ENCODE results near the gene GCN1.
"Not testable (repeated sequence)": the region's sequence is repeated elsewhere in the genome, so short reads cannot be mapped to it uniquely, and the experiment has no call there.

DNA sequence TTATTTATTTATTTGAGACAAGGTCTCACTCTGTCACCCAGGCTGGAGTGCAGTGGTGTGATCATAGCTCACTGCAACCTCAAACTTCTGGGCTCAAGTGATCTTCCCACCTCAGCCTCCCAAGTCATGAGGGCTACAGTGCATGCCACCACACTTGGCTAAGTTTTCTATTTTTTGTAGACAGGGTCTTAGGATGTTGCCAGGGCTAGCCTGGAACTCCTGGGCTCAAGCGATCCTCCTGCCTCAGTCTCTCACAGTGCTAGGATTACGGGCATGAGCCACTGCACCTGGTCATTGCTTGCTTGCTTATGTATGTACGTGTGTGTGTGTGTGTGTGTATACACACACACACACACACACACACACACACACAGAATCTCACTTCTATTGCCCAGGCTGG lies 42.3 kb upstream of the GCN1 start:
- TF ChIP-seq CTCF (IDR thresholded peaks at IDR 0.05; ENCODE audit: extremely low read depth in 1 of 2, insufficient read depth in 1 of 2, low read depth in 1 of 2, low read length in 2 of 2); JUN (IDR thresholded peaks at IDR 0.05; ENCODE audit: borderline replicate concordance, insufficient read depth, insufficient read length, low read depth): not testable (repeated sequence)

Measured in endothelial cell of umbilical vein (primary cell).